GM12878 (cell line): ENCODE measurements around the gene ASIC1. TPM values are rescaled to one million over a fixed set of nuclear protein-coding genes. Genes with fewer than 3 reads are reported as not detected.

Experiments
- ATAC-seq: fragments of 200-7000 bp; cut with Tn5 transposase; 3 replicates; pipeline ENCODE4 v1.9.1; 2020; ENCODE audit warnings: mild to moderate bottlenecking, moderate library complexity
- BruUV-seq: library from RNA; stranded (reverse); fragments of 400-500 nt; replicated peaks from 2 replicates; lab custom pipeline; 2021; lab: Mats Ljungman, UMichigan
- CTCF ChIA-PET: fragments of 300-600 bp; sonication (Branson Sonifier 250); formaldehyde crosslinking; extraction: SDS; loops from one replicate; lab custom pipeline; 2021; ENCODE audit warnings: inconsistent platforms; lab: Yijun Ruan, JAX
- POLR2A ChIA-PET: fragments of 350-600 bp; formaldehyde crosslinking; extraction: SDS; loops from one replicate; lab custom pipeline; 2021; ENCODE audit warnings: inconsistent platforms; lab: Charles Lee
- RAD21 ChIA-PET: fragments of 300-600 bp; sonication (Branson Sonifier 250); formaldehyde crosslinking; loops from one replicate; lab custom pipeline; 2023; ENCODE audit warnings: antibody characterized with exemption; ENCODE audit not compliant: unreplicated experiment; lab: Charles Lee
- SMC1A ChIA-PET: fragments of 300-600 bp; sonication (Branson Sonifier 250); formaldehyde crosslinking; loops from one replicate; lab custom pipeline; 2023; ENCODE audit not compliant: unreplicated experiment, uncharacterized antibody; lab: Charles Lee
- DNase-seq: peaks from one replicate; pipeline ENCODE4 v3.0.0-alpha.2; 2011; ENCODE audit warnings: low read depth, low spot score
- FAIRE-seq: peaks from 3 replicates; lab custom pipeline; 2011; peaks lifted over from hg19 to GRCh38; lab: Jason Lieb, UNC
- H2AFZ ChIP-seq: 2 replicates; pipeline ENCODE4 v1.6.0; 2011; ENCODE audit warnings: low read depth, low read length, control low read depth; ENCODE audit not compliant: control insufficient read depth
- H3K27ac ChIP-seq: 2 replicates; pipeline ENCODE4 v1.5.1; 2011; ENCODE audit warnings: control low read depth; ENCODE audit not compliant: control insufficient read depth, insufficient read depth
- H3K27me3 ChIP-seq, 2 experiments: replicated peaks in 1 of 2; 2 replicates each; pipeline versions ENCODE4 v1.6.0 to v1.6.1; 2011; ENCODE audit warnings: low read length in 1 of 2; ENCODE audit not compliant: control insufficient read depth in 2 of 2, insufficient read depth in 2 of 2
- H3K36me3 ChIP-seq, 2 experiments: 2 replicates each; pipeline ENCODE4 v1.5.1; 2011; ENCODE audit warnings: low read length in 1 of 2; ENCODE audit not compliant: control insufficient read depth in 2 of 2, insufficient read depth in 2 of 2
- H3K4me1 ChIP-seq: 2 replicates; pipeline ENCODE4 v1.6.1; 2011; ENCODE audit warnings: mild to moderate bottlenecking, low read length, moderate library complexity, mixed read lengths; ENCODE audit not compliant: control insufficient read depth, insufficient read depth
- H3K4me2 ChIP-seq: 2 replicates; pipeline ENCODE4 v1.6.0; 2011; ENCODE audit warnings: control low read depth; ENCODE audit not compliant: control insufficient read depth, insufficient read depth
- H3K4me3 ChIP-seq: fragments of 200-600 bp; sonication (generic); 2 replicates; pipeline ENCODE4 v1.5.1; 2016
- H3K79me2 ChIP-seq: 2 replicates; pipeline ENCODE4 v1.6.0; 2011; ENCODE audit warnings: low read length; ENCODE audit not compliant: control insufficient read depth, insufficient read depth
- H3K9ac ChIP-seq: 2 replicates; pipeline ENCODE4 v1.8.0; 2011; ENCODE audit warnings: low read length, control low read depth, mixed read lengths; ENCODE audit not compliant: control insufficient read depth, insufficient read depth
- H3K9me3 ChIP-seq: replicated peaks from 3 replicates; pipeline ENCODE4 v1.5.1; 2011; ENCODE audit warnings: mild to moderate bottlenecking, low read length; ENCODE audit not compliant: control insufficient read depth, insufficient read depth
- H4K20me1 ChIP-seq: 2 replicates; pipeline ENCODE4 v1.6.0; 2011; ENCODE audit not compliant: control insufficient read depth, insufficient read depth
- CREB1 ChIP-seq: IDR thresholded peaks from 2 replicates; pipeline ENCODE4 v1.6.1; 2012; ENCODE audit warnings: low read depth, mild to moderate bottlenecking, inconsistent platforms
- E2F4 ChIP-seq: IDR thresholded peaks from 2 replicates; pipeline ENCODE4 v1.6.1; 2012; ENCODE audit warnings: low read depth, low read length, improper control_type of control experiment
- EP300 ChIP-seq, 2 experiments: fragments of 150-350 bp in 1 of 2; IDR thresholded peaks; 2 replicates each; pipeline ENCODE4 v1.6.1; 2011 to 2012; ENCODE audit warnings: low read depth in 2 of 2, low read length in 2 of 2, borderline replicate concordance in 1 of 2, improper control_type of control experiment in 1 of 2, inconsistent platforms in 1 of 2; ENCODE audit not compliant: control insufficient read depth in 1 of 2
- ESRRA ChIP-seq: IDR thresholded peaks from 2 replicates; pipeline ENCODE4 v1.6.1; 2012; ENCODE audit warnings: mild to moderate bottlenecking, low read length, improper control_type of control experiment
- IKZF2 ChIP-seq, 2 experiments: fragments of 450-650 bp; IDR thresholded peaks; 2 replicates each; pipeline ENCODE4 v1.6.1; 2017; ENCODE audit warnings: mild to moderate bottlenecking in 2 of 2, moderate library complexity in 2 of 2
- KAT2A ChIP-seq: conservative IDR thresholded peaks from 2 replicates; pipeline ENCODE4 v1.6.1; 2011; ENCODE audit warnings: low read depth, low read length; ENCODE audit not compliant: control insufficient read depth
- LARP7 ChIP-seq: fragments of 450-650 bp; IDR thresholded peaks from 2 replicates; pipeline ENCODE4 v1.6.1; 2017; ENCODE audit warnings: mild to moderate bottlenecking
- MEF2B ChIP-seq: fragments of 450-650 bp; IDR thresholded peaks from 2 replicates; pipeline ENCODE4 v1.6.1; 2018; ENCODE audit warnings: mild to moderate bottlenecking, moderate library complexity; ENCODE audit not compliant: partially characterized antibody, poor library complexity, severe bottlenecking
- MTA2 ChIP-seq: fragments of 450-650 bp; IDR thresholded peaks from 2 replicates; pipeline ENCODE4 v1.6.1; 2016; ENCODE audit warnings: low read depth, mild to moderate bottlenecking, moderate library complexity
- NR2F1 ChIP-seq: fragments of 450-650 bp; conservative IDR thresholded peaks from 2 replicates; pipeline ENCODE4 v1.6.1; 2017; ENCODE audit warnings: mild to moderate bottlenecking
- SMC3 ChIP-seq: IDR thresholded peaks from 2 replicates; pipeline ENCODE4 v1.6.1; 2011; ENCODE audit warnings: low read length, improper control_type of control experiment, borderline replicate concordance
- WGBS: methylation state at CpG from one replicate; pipeline ENCODE4 v1.1.6; 2016; ENCODE audit warnings: low lambda C conversion rate; ENCODE audit not compliant: insufficient replicate concordance, insufficient coverage; ENCODE audit errors: missing lambda C conversion rate; 5-methylcytosine and 5-hydroxymethylcytosine counted together
- in situ Hi-C: fragments of 300-500 bp; cut with MboI; formaldehyde crosslinking; loops from 9 replicates; pipeline ENCODE4 v1.14.3; 2018; ENCODE audit warnings: mixed read lengths
- intact Hi-C: fragments of 100-400 bp; cut with micrococcal nuclease; formaldehyde crosslinking; loops from one replicate; pipeline ENCODE4 v1.14.2; 2022; ENCODE audit not compliant: unreplicated experiment
- polyA plus RNA-seq, 11 experiments: library from polyadenylated mRNA; depleted of rRNA in 4 of 11; unstranded in 6 of 11; stranded (reverse) in 5 of 11; fragments of >200 nt; fragmentation: Nextera tagmentation in 4 of 11; fragmentation: Illumina TruSeq in 1 of 11; extraction: Ambion mirVana in 4 of 11; extraction: Trizol in 1 of 11; gene quantifications; 1 replicate in 1 of 11; 2 replicates in 10 of 11; pipeline versions ENCODE4 v1.2.1 to v1.2.3, GENCODE V29; 2011 to 2016; ENCODE audit warnings: inconsistent platforms in 2 of 11, missing spikeins in 2 of 11, low read depth in 1 of 11
- total RNA-seq, 4 experiments: library from RNA; depleted of rRNA in 3 of 4; stranded (reverse); fragments of >200 nt in 3 of 4; fragmentation: Illumina TruSeq in 1 of 4; extraction: Trizol in 1 of 4; gene quantifications; 2 replicates each; pipeline versions ENCODE4 v1.2.1 to v1.2.3, GENCODE V29; 2013 to 2021
- TF ChIP-seq, protein P1 (sequence below): fragments of 450-650 bp; IDR thresholded peaks from 2 replicates; pipeline ENCODE4 v1.6.1; 2016; ENCODE audit warnings: mild to moderate bottlenecking, moderate library complexity, borderline replicate concordance

Gene ASIC1
- total and polyA plus RNA-seq, 10 of the 15 experiments (the other 5 are each of a cell fraction or from before 2014, with no cell fraction given), result 0.02 to 0.28 (median 0.21) TPM; not detected in 4

- H3K27me3 ChIP-seq, result no peaks in the 10 kb centered on the region
- FAIRE-seq (no peak), ATAC-seq (no peak), DNase-seq (no peak)
- no peaks in the 10 kb centered on the region for H3K9me3 ChIP-seq
- H3K9ac ChIP-seq, result no peak overlapping the region
- TF ChIP-seq SMC3, result no peak
- TF ChIP-seq IKZF2 (IDR thresholded peaks at IDR 0.05), result no peak
- no peak for TF ChIP-seq NR2F1
- no peak for TF ChIP-seq MTA2
- no peak for TF ChIP-seq KAT2A
- TF ChIP-seq, protein P1, sequence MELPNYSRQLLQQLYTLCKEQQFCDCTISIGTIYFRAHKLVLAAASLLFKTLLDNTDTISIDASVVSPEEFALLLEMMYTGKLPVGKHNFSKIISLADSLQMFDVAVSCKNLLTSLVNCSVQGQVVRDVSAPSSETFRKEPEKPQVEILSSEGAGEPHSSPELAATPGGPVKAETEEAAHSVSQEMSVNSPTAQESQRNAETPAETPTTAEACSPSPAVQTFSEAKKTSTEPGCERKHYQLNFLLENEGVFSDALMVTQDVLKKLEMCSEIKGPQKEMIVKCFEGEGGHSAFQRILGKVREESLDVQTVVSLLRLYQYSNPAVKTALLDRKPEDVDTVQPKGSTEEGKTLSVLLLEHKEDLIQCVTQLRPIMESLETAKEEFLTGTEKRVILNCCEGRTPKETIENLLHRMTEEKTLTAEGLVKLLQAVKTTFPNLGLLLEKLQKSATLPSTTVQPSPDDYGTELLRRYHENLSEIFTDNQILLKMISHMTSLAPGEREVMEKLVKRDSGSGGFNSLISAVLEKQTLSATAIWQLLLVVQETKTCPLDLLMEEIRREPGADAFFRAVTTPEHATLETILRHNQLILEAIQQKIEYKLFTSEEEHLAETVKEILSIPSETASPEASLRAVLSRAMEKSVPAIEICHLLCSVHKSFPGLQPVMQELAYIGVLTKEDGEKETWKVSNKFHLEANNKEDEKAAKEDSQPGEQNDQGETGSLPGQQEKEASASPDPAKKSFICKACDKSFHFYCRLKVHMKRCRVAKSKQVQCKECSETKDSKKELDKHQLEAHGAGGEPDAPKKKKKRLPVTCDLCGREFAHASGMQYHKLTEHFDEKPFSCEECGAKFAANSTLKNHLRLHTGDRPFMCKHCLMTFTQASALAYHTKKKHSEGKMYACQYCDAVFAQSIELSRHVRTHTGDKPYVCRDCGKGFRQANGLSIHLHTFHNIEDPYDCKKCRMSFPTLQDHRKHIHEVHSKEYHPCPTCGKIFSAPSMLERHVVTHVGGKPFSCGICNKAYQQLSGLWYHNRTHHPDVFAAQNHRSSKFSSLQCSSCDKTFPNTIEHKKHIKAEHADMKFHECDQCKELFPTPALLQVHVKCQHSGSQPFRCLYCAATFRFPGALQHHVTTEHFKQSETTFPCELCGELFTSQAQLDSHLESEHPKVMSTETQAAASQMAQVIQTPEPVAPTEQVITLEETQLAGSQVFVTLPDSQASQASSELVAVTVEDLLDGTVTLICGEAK, result no peak
- TF ChIP-seq E2F4, result no peak
- TF ChIP-seq MEF2B, result no peak
- no peak for TF ChIP-seq EP300 (IDR thresholded peaks at IDR 0.05; ENCODE audit: borderline replicate concordance in 1 of 2, control insufficient read depth in 1 of 2, low read depth in 2 of 2, low read length in 2 of 2)
- TF ChIP-seq CREB1, result no peak
- TF ChIP-seq LARP7, result no peak
- no peak for TF ChIP-seq ESRRA
- CTCF ChIA-PET, result interaction anchor here (0.6 to 6.5 kb wide), 3 partner anchors 12 to 304 kb away, joined by 3 to 40 read pairs (median 35); partner anchors contain the start of gene COX14
- intact Hi-C loops, result no loop called here
- H3K4me1 ChIP-seq, result no peaks in the 10 kb centered on the region
- in situ Hi-C loops, result no loop called here
- H3K79me2 ChIP-seq, result no peaks in the 10 kb centered on the region
- no peak overlapping the region for H3K4me3 ChIP-seq
- no peak overlapping the region for H3K27ac ChIP-seq
- RAD21 ChIA-PET, result no interaction called here
- SMC1A ChIA-PET, result no interaction called here
- no peaks in the 10 kb centered on the region for H4K20me1 ChIP-seq
- no peak overlapping the region for H3K4me2 ChIP-seq
- BruUV-seq, result TSS peak; percentile 24
- no peak overlapping the region for H2AFZ ChIP-seq
- H3K36me3 ChIP-seq, result peaks cover 25 to 36% of the 10 kb centered on the region in 2 experiments
- WGBS, result 60% methylated on average over 5 of the region's 5 CpGs
- POLR2A ChIA-PET, result no interaction called here
These were observed 42.1 kb downstream of the ASIC1 start for GRCh38 chr12:50099302-50100008.
